Uterus (tissue), 4 donors: ENCODE results near the gene GAPVD1. TPM values are rescaled to one million over a fixed set of nuclear protein-coding genes. Genes with fewer than 3 reads are reported as not detected.

Source experiments
- DNase-seq, 2 donors: peaks; one replicate each; pipeline ENCODE4 v3.0.0-alpha.2; 2019 to 2020
- H3K27ac ChIP-seq, 2 donors: fragments of 200-600 bp; sonication (generic); 1 replicate in 1 of 2; 2 replicates in 1 of 2; pipeline ENCODE4 v1.5.1; 2016 to 2018
- H3K27me3 ChIP-seq, 2 donors: fragments of 200-600 bp; sonication (generic); one replicate each; pipeline ENCODE4 v1.5.1; 2018 to 2019; ENCODE audit warnings: control low read depth in 1 of 2
- H3K36me3 ChIP-seq, 2 donors: fragments of 200-600 bp; sonication (generic); one replicate each; pipeline ENCODE4 v1.5.1; 2019; ENCODE audit warnings: control low read depth in 1 of 2
- H3K4me1 ChIP-seq, 2 donors: fragments of 200-600 bp; sonication (generic); one replicate each; pipeline ENCODE4 v1.5.1; 2018 to 2019; ENCODE audit warnings: control low read depth in 1 of 2
- H3K4me3 ChIP-seq, 2 donors: fragments of 200-600 bp; sonication (generic); 1 replicate in 1 of 2; 2 replicates in 1 of 2; pipeline ENCODE4 v1.5.1; 2018 to 2019; ENCODE audit warnings: mild to moderate bottlenecking in 1 of 2
- H3K9me3 ChIP-seq, 2 donors: fragments of 200-600 bp; sonication (generic); one replicate each; pipeline ENCODE4 v1.5.1; 2019; ENCODE audit warnings: control low read depth in 1 of 2
- POLR2A ChIP-seq, 2 donors: fragments of 450-650 bp; IDR thresholded peaks; one replicate each; pipeline ENCODE4 v1.6.1; 2016; ENCODE audit warnings: antibody characterized with exemption in 2 of 2, mild to moderate bottlenecking in 1 of 2, moderate library complexity in 1 of 2
- intact Hi-C: fragments of 100-400 bp; cut with DNase I; formaldehyde crosslinking; loops from one replicate; pipeline ENCODE4 v1.15.1; 2023; ENCODE audit warnings: low total_unique reads
- total RNA-seq, 4 donors: library from RNA; depleted of rRNA in 3 of 4; stranded (reverse); fragments of >200 nt in 3 of 4; gene quantifications; one replicate each; pipeline versions ENCODE4 v1.1.0 to v1.2.4, GENCODE V29; 2014 to 2023
- TF ChIP-seq, protein P1 (sequence below), 4 experiments: fragments of 200-600 bp in 2 of 4; fragments of 450-650 bp in 2 of 4; sonication (generic) in 2 of 4; IDR thresholded peaks; one replicate each; pipeline ENCODE4 v1.5.1; 2016 to 2019; ENCODE audit warnings: antibody characterized with exemption in 4 of 4, mild to moderate bottlenecking in 2 of 4, moderate library complexity in 1 of 4
- donor health status: DM: yes; HTN: yes; CAD: no.

The GAPVD1 gene
- total RNA-seq, 4 donors from 2014 or later = 41.0 to 73.8 (median 64.0) TPM

- intact Hi-C loops = no loop called here
- Histone ChIP-seq H3K4me3 (peak overlapping the region; percentile 61 to 83), H3K36me3 (no peaks in the 10 kb centered on the region), H3K9me3 (no peaks in the 10 kb centered on the region), H3K27me3 (no peaks in the 10 kb centered on the region), H3K27ac (peak overlapping the region; percentile 93 to 96), H3K4me1 (peaks cover 0 to 6% of the 10 kb centered on the region in 2 donors)
- TF ChIP-seq, protein P1, sequence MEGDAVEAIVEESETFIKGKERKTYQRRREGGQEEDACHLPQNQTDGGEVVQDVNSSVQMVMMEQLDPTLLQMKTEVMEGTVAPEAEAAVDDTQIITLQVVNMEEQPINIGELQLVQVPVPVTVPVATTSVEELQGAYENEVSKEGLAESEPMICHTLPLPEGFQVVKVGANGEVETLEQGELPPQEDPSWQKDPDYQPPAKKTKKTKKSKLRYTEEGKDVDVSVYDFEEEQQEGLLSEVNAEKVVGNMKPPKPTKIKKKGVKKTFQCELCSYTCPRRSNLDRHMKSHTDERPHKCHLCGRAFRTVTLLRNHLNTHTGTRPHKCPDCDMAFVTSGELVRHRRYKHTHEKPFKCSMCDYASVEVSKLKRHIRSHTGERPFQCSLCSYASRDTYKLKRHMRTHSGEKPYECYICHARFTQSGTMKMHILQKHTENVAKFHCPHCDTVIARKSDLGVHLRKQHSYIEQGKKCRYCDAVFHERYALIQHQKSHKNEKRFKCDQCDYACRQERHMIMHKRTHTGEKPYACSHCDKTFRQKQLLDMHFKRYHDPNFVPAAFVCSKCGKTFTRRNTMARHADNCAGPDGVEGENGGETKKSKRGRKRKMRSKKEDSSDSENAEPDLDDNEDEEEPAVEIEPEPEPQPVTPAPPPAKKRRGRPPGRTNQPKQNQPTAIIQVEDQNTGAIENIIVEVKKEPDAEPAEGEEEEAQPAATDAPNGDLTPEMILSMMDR (IDR thresholded peaks at IDR 0.05) = no peak
- TF ChIP-seq POLR2A (IDR thresholded peaks at IDR 0.05) = no peak
- DNase-seq = peak in 1 of 2 donors; percentile 39
Observed at GRCh38 chr9:125241863-125242739, 19.5 kb upstream of the GAPVD1 start.

GRCh38 chr9:125243792-125244260, 17.8 kb upstream of the GAPVD1 start:
- intact Hi-C loops = no loop called here
- H3K27ac ChIP-seq = no peak overlapping the region
- no peak overlapping the region for H3K4me3 ChIP-seq
- no peaks in the 10 kb centered on the region for H3K27me3 ChIP-seq
- no peaks in the 10 kb centered on the region for H3K36me3 ChIP-seq
- no peak for TF ChIP-seq POLR2A (IDR thresholded peaks at IDR 0.05)
- TF ChIP-seq, protein P1 (IDR thresholded peaks at IDR 0.05) = no peak
- no peaks in the 10 kb centered on the region for H3K9me3 ChIP-seq
- no peaks in the 10 kb centered on the region for H3K4me1 ChIP-seq
- no peak for DNase-seq

GRCh38 chr9:125246261-125246667, 15.4 kb upstream of the GAPVD1 start:
- no peak for DNase-seq
- TF ChIP-seq, protein P1 (IDR thresholded peaks at IDR 0.05) = no peak
- TF ChIP-seq POLR2A (IDR thresholded peaks at IDR 0.05) = no peak
- Histone ChIP-seq H3K36me3 (no peaks in the 10 kb centered on the region), H3K4me1 (no peaks in the 10 kb centered on the region), H3K9me3 (no peaks in the 10 kb centered on the region), H3K27me3 (no peaks in the 10 kb centered on the region), H3K4me3 (no peak overlapping the region), H3K27ac (no peak overlapping the region)
- intact Hi-C loops = no loop called here

DNA sequence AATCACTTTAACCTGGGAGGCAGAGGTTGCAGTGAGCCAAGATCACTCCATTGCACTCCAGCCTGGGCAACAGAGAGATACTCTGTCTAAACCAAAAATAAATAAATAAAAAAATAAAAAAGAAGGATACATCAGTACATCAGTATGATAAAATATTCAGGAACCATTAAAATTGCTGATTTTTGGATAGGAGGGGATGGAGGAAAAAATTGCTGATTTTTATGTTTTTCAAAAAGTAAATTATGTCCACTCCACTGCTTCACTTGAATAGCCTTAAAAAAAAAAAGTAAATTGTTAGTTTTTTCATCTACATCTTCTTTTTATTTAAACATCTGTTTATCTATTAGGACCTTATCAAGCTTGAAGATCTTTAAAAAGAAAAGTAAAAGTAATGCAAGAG, 7.4 kb upstream of the GAPVD1 start:
- Histone ChIP-seq H3K27ac (no peak overlapping the region), H3K4me1 (no peaks in the 10 kb centered on the region), H3K9me3 (no peaks in the 10 kb centered on the region), H3K4me3 (no peak overlapping the region), H3K27me3 (no peaks in the 10 kb centered on the region), H3K36me3 (no peaks in the 10 kb centered on the region)
- intact Hi-C loops = no loop called here
- DNase-seq = no peak
- TF ChIP-seq, protein P1 (IDR thresholded peaks at IDR 0.05) = no peak
- TF ChIP-seq POLR2A (IDR thresholded peaks at IDR 0.05) = no peak

GRCh38 chr9:125255781-125256391, 5.7 kb upstream of the GAPVD1 start:
- H3K4me1 ChIP-seq = no peaks in the 10 kb centered on the region
- intact Hi-C loops = no loop called here
- no peak overlapping the region for H3K4me3 ChIP-seq
- no peaks in the 10 kb centered on the region for H3K36me3 ChIP-seq
- no peak for DNase-seq
- H3K27ac ChIP-seq = no peak overlapping the region
- H3K9me3 ChIP-seq = no peaks in the 10 kb centered on the region
- no peaks in the 10 kb centered on the region for H3K27me3 ChIP-seq
- TF ChIP-seq POLR2A (IDR thresholded peaks at IDR 0.05) = no peak
- TF ChIP-seq, protein P1 (IDR thresholded peaks at IDR 0.05) = no peak
